NCI-H146 treated with DMSO at 0.1 percent for 48 hours (cell line): ENCODE results near the gene SLC30A3.

Experiments
- DNase-seq: peaks from one replicate; lab custom pipeline; 2025; ENCODE audit not compliant: unreplicated experiment; lab: John Stamatoyannopoulos, UW

Gene SLC30A3

GRCh38 chr2:27236626-27237025 is 26.2 kb downstream of the SLC30A3 start:
- DNase-seq = no peak

- DNase-seq = no peak
Measured at GRCh38 chr2:27236136-27236535, 26.7 kb downstream of the SLC30A3 start.

- DNase-seq = no peak
Measured at GRCh38 chr2:27233341-27233740, 29.5 kb downstream of the SLC30A3 start.

- DNase-seq = no peak
Measured at GRCh38 chr2:27231921-27232320, 30.9 kb downstream of the SLC30A3 start.

GRCh38 chr2:27227501-27227900 is 35.3 kb downstream of the SLC30A3 start:
- no peak for DNase-seq

- DNase-seq = no peak
Measured at GRCh38 chr2:27225526-27225925, 37.3 kb downstream of the SLC30A3 start.

GRCh38 chr2:27223416-27223815 is 39.4 kb downstream of the SLC30A3 start:
- DNase-seq = no peak

- no peak for DNase-seq
Measured at GRCh38 chr2:27222407-27222806, 40.4 kb downstream of the SLC30A3 start.

- DNase-seq = no peak
Measured at GRCh38 chr2:27221166-27221565, 41.7 kb downstream of the SLC30A3 start.

- no peak for DNase-seq
Measured at GRCh38 chr2:27220091-27220490, 42.8 kb downstream of the SLC30A3 start.

- DNase-seq = no peak
Measured at GRCh38 chr2:27219091-27219490, 43.8 kb downstream of the SLC30A3 start.

- no peak for DNase-seq
Measured at GRCh38 chr2:27218614-27219013, 44.2 kb downstream of the SLC30A3 start.

- DNase-seq = peak; percentile 67
Measured at GRCh38 chr2:27217173-27218121, 45.4 kb downstream of the SLC30A3 start, which contains the start of gene CAD. Gene CAD (plus strand): TSS chr2:27217369. CDS start chr2:27217552, 183 bp downstream.

GRCh38 chr2:27216416-27217137 is 46.3 kb downstream of the SLC30A3 start:
- no peak for DNase-seq

GRCh38 chr2:27214941-27215340 is 47.9 kb downstream of the SLC30A3 start:
- no peak for DNase-seq

- DNase-seq = peak; percentile 38
Measured at GRCh38 chr2:27212626-27213471, 50.0 kb downstream of the SLC30A3 start.

- DNase-seq = peak; percentile 77
Measured at GRCh38 chr2:27211943-27212625, 50.8 kb downstream of the SLC30A3 start, which contains the start of the genes ATRAID and SLC5A6. Gene ATRAID (plus strand): TSS chr2:27212041. CDS start chr2:27212369, 328 bp downstream. Gene SLC5A6 (minus strand): TSS chr2:27212268. CDS start chr2:27207650, 4,618 bp downstream.

GRCh38 chr2:27211241-27211942 is 51.5 kb downstream of the SLC30A3 start:
- peak; percentile 70 for DNase-seq

- no peak for DNase-seq
Measured at GRCh38 chr2:27209621-27210401, 53.0 kb downstream of the SLC30A3 start.
